Posterior vena cava (tissue), 2 donors: ENCODE results near the gene CFDP1. TPM values are rescaled to one million over a fixed set of nuclear protein-coding genes. Genes with fewer than 3 reads are reported as not detected.

Experiments
- DNase-seq: peaks from one replicate; pipeline ENCODE4 v3.0.0-alpha.2; 2020; ENCODE audit warnings: low spot score
- intact Hi-C, 2 donors: fragments of 100-400 bp; cut with DNase I; formaldehyde crosslinking; loops; one replicate each; pipeline versions ENCODE4 v1.14.1 to v1.14.2; 2022 to 2023
- total RNA-seq, 2 donors: library from RNA; stranded (reverse); fragmentation: NEBNext Ultra II Directional; extraction: Animal tissue kit (Norgen Biotek cat#: 25700); gene quantifications; one replicate each; pipeline ENCODE4 v1.2.1, GENCODE V29; 2021
- donor health status: DM: yes; HTN: yes; CAD: no.
- donor health status: DM: yes; HTN: yes; CAD: no.

CFDP1 gene
- total RNA-seq, 2 donors from 2014 or later, result 45.3 to 54.4 TPM

GRCh38 chr16:75380870-75381269 lies 52.4 kb downstream of the CFDP1 start:
- no peak for DNase-seq
- intact Hi-C loops, result no loop called here

- intact Hi-C loops, result no loop called here
- no peak for DNase-seq
These were observed 53.1 kb downstream of the CFDP1 start for GRCh38 chr16:75379911-75380847.

DNA sequence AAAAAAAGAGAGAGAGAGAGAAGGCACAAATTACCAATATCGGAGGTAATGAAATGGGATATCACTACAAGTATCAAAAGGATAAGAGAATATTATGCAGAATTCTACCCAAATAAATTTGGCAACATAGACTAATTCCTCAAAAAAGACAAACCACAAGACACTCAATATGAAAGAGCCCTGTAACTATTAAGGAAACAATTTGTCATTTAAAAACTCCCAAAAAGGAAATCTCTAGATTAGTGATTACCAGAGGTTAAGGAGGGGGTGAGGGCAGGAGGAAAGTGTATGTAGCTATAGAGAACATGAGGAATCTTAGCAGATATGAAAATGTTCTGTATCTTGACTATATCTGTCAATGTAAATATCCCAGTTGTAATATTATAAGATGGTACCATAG lies 54.0 kb downstream of the CFDP1 start:
- DNase-seq, result no peak
- intact Hi-C loops, result no loop called here

GRCh38 chr16:75378616-75379015 lies 54.7 kb downstream of the CFDP1 start:
- intact Hi-C loops, result no loop called here
- no peak for DNase-seq

GRCh38 chr16:75377729-75378386 lies 55.4 kb downstream of the CFDP1 start:
- DNase-seq, result no peak
- intact Hi-C loops, result no loop called here

DNA sequence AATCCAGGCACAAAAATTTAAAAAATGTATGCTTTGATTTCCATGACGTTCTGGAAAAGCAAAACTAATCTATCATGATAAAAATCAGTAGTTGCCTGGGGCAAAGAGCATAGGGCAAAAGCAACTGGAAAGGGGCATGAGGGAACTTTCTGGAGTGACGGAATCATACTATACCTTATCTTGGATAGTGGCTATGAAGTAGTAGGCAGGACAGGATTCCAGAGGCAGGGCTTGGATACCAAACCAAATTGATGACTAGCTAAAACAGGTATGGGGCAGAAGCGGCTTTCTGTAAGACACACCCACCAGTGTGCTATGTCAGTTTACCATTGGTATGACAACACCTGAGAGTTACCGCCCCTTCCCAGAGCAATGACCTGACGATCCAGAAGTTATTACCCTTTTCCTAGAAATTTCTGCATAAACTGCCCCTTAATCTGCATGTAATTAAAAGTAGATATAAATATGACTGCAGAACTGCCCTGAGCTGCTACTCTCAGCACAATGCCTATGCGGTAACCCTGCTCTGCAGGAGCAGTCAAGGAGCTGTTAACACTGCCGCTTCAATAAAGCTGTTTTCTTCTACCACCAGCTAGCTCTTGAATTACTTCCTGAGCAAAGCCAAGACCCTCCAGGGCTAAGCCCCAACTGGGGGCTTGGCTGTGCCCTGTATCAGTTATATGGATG lies 56.7 kb downstream of the CFDP1 start:
- intact Hi-C loops, result no loop called here
- no peak for DNase-seq

DNA sequence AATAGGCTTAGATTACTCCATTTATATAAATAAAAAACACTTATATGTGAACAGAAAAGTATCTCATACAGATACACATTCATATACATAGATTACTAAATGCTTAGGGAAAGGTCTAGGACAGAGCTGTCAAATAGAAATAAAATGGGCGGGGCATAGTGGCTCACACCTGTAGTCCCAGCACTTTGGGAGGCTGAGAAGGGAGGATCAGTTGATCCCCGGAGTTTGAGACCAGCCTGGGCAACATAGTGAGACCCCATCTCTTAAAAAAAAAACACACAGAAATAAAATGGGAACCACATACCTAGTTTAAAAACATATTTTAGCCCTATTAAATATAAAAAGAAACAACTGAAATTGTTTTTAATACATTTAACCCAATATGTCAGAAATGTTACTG lies 58.9 kb downstream of the CFDP1 start:
- intact Hi-C loops, result no loop called here
- no peak for DNase-seq

- intact Hi-C loops, result no loop called here
These were observed 61.0 kb downstream of the CFDP1 start for GRCh38 chr16:75372236-75372856.

GRCh38 chr16:75371171-75371570 lies 62.1 kb downstream of the CFDP1 start:
- intact Hi-C loops, result no loop called here
- no peak for DNase-seq

More at GRCh38 chr16:75372236-75372856, 61.0 kb downstream of the CFDP1 start:
- no peak for DNase-seq

- intact Hi-C loops, result no loop called here
These were observed 69.0 kb downstream of the CFDP1 start for GRCh38 chr16:75364286-75364791.

DNA sequence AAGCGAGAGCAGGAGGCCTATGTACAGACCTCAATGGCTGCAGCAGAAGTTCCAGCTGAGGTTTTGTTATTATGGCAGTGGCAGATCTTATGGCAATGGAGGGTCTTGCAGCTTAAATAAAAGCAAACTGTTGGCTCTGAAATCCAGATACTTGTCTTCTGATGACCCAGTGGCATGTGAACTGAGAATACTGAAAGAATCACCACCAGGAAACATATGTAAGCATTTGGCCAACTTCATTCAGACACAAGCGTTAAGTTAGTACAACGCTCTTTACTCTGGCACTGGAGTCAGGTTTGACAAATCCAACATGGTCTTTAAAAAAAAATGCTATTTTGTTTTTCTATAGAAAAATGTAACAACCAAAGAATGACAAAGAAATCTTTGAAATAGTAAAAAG lies 70.5 kb downstream of the CFDP1 start:
- DNase-seq, result no peak
- intact Hi-C loops, result no loop called here

More at GRCh38 chr16:75364286-75364791, 69.0 kb downstream of the CFDP1 start:
- no peak for DNase-seq

GRCh38 chr16:75361936-75362335 lies 71.4 kb downstream of the CFDP1 start:
- intact Hi-C loops, result no loop called here

GRCh38 chr16:75354170-75354569 lies 79.1 kb downstream of the CFDP1 start:
- no peak for DNase-seq
- intact Hi-C loops, result no loop called here

More at GRCh38 chr16:75361936-75362335, 71.4 kb downstream of the CFDP1 start:
- no peak for DNase-seq

- DNase-seq, result no peak
- intact Hi-C loops, result no loop called here
These were observed 82.1 kb downstream of the CFDP1 start for GRCh38 chr16:75351183-75351582.

DNA sequence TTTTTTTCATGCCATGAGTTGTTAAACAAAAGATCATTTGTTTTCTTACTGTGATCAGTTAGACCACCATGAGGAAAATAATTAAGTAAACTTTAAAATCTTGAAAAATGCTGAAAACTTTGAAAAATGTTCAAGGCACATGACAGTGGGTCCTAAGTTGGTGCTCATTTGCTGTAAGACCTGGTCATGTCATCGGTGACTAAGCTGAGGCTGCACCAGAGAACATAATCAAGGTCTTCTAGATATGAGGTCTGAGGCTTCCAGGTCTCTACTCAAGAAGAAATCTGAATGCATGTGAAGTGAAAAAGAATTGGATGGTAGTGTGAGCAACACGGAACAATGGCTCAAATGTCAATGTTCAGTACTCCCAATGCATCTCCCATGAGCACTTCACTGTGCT lies 87.6 kb downstream of the CFDP1 start:
- intact Hi-C loops, result no loop called here
- no peak for DNase-seq

GRCh38 chr16:75343941-75344340 lies 89.4 kb downstream of the CFDP1 start:
- intact Hi-C loops, result no loop called here
- no peak for DNase-seq

DNA sequence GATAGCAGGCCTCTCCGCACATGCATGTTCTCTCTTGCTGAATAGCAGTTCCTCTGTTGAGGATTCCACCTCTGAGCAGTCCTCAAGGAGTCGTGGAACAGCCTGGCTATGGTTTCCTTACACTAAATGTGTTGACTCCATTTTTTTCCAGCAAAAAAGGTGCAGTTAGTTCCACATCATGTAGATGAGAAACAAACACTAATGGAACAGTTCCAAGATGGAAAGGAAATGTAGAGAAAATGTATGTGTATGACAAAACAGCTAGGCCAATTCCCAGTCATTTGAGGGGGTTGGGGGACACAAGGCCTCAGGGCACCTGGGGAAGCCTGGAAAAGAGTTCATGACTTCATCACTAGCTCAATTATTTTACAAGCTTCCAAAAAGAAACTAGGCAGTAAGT lies 90.0 kb downstream of the CFDP1 start:
- intact Hi-C loops, result no loop called here
- DNase-seq, result no peak

DNA sequence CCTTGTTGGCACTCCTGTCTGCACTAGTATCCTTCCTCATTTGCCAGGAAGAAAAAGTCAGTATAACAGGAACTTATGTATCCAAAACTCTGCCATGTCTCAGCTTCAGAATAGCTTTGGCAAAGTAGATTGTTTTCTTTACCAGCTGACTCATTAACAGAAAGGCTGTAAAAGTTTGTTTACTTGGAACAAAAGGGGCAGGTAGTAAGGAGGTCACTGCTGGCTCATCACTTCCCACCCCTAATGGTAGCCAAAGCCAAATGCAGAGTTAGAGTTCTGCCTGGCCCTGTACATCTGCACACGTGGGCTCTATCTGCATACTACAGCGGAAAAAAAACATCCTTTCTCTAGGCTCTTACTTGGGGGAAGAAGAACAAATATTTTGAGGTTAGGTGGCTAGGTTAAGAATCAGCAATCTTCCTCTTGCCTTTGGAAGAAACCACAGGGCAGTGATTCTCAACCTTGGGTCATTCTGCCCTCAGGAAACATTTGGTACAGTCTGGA lies 90.9 kb downstream of the CFDP1 start:
- no peak for DNase-seq
- intact Hi-C loops, result no loop called here
